ENCODE data around the gene ING3. TPM values are rescaled to one million over a fixed set of nuclear protein-coding genes. Genes with fewer than 3 reads are reported as not detected.

The ING3 gene
- total and polyA plus RNA-seq, 9 of the 15 experiments (the other 6 are each of a cell fraction or from before 2014, with no cell fraction given) = 22.8 to 233 (median 50.4) TPM

DNA sequence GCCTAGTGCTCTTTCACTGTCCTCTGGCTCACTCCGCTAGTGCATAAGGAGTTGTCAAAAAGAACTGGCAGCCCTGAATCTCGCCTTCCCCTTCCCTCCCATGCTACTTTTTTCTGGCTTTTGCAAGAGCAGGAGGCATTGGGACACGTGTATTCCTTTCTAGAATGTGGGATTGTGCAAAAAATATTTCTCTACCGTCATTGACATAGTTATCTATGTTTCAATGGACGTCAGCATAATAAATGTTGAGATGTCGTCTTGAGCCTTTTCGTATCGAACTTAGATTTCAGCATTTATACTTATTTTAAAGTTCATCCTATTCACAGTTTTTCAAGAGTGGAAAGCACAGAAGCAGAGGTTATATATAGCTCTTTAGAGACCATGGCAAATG is 727 bp downstream of the ING3 start (continued):
- 0 out of 2 replicates have a peak, but pooled peaks have one; percentile 6 for TF ChIP-seq ZNF609 (CRISPR knock-in tag; IDR thresholded peaks at IDR 0.05; ENCODE audit: borderline replicate concordance)
- no peak for TF ChIP-seq HMG20A (CRISPR knock-in tag; conservative IDR thresholded peaks at IDR 0.05)
- no peak for TF ChIP-seq GTF3C2 (IDR thresholded peaks at IDR 0.05; ENCODE audit: borderline replicate concordance, extremely low read depth, insufficient read length)
